Upper lobe of left lung (tissue), 6 donors: ENCODE measurements around the gene ACAP2. TPM values are rescaled to one million over a fixed set of nuclear protein-coding genes. Genes with fewer than 3 reads are reported as not detected.

Experiments
- ATAC-seq, 2 donors: fragments of 200-7000 bp; cut with Tn5 transposase; one replicate each; pipeline ENCODE4 v1.9.1; 2022; ENCODE audit warnings: mild to moderate bottlenecking in 2 of 2, moderate library complexity in 2 of 2; ENCODE audit not compliant: low FRiP score in 2 of 2
- DNase-seq, 2 donors: peaks; one replicate each; pipeline ENCODE4 v3.0.0-alpha.2; 2019 to 2020
- H3K27ac ChIP-seq, 4 donors: fragments of 200-600 bp; sonication (generic); one replicate each; pipeline ENCODE4 v1.5.1; 2016 to 2019
- H3K27me3 ChIP-seq, 4 donors: fragments of 200-600 bp; sonication (generic); one replicate each; pipeline ENCODE4 v1.5.1; 2017 to 2019
- H3K36me3 ChIP-seq, 4 donors: fragments of 200-600 bp; sonication (generic); one replicate each; pipeline ENCODE4 v1.5.1; 2016 to 2019
- H3K4me1 ChIP-seq, 4 donors: fragments of 200-600 bp; sonication (generic); one replicate each; pipeline ENCODE4 v1.5.1; 2018 to 2019
- H3K4me3 ChIP-seq, 4 donors: fragments of 200-600 bp; sonication (generic); one replicate each; pipeline ENCODE4 v1.5.1; 2017 to 2019; ENCODE audit warnings: mild to moderate bottlenecking in 2 of 4, moderate library complexity in 1 of 4
- H3K9me3 ChIP-seq, 4 donors: fragments of 200-600 bp; sonication (generic); one replicate each; pipeline ENCODE4 v1.5.1; 2018 to 2019
- EP300 ChIP-seq, 4 donors: sonication (generic); formaldehyde crosslinking; IDR thresholded peaks; one replicate each; pipeline ENCODE4 v1.5.1; 2017; ENCODE audit warnings: antibody characterized with exemption in 4 of 4, control low read depth in 2 of 4
- POLR2A ChIP-seq, 4 donors: fragments of 450-650 bp; IDR thresholded peaks; one replicate each; pipeline ENCODE4 v1.5.1; 2016 to 2017; ENCODE audit warnings: antibody characterized with exemption in 4 of 4, mild to moderate bottlenecking in 2 of 4
- POLR2AphosphoS5 ChIP-seq, 2 donors: sonication (generic); formaldehyde crosslinking; IDR thresholded peaks; one replicate each; pipeline ENCODE4 v1.5.1; 2017; ENCODE audit warnings: antibody characterized with exemption in 2 of 2
- WGBS, 2 donors: methylation state at CpG; one replicate each; pipeline ENCODE4 v1.1.5; 2017 to 2018; 5-methylcytosine and 5-hydroxymethylcytosine counted together
- total RNA-seq, 6 donors: library from RNA; depleted of rRNA in 4 of 6; stranded (reverse); fragments of >200 nt in 4 of 6; gene quantifications; one replicate each; pipeline versions ENCODE4 v1.1.0 to v1.2.1, GENCODE V29; 2016 to 2021
- TF ChIP-seq, protein P1 (sequence below), 6 experiments: fragments of 450-650 bp in 4 of 6; fragments of 200-600 bp in 2 of 6; sonication (generic) in 2 of 6; IDR thresholded peaks; one replicate each; pipeline ENCODE4 v1.5.1; 2016 to 2019; ENCODE audit warnings: antibody characterized with exemption in 6 of 6
- donor health status: DM: no; HTN: no; CAD: no; lungs with moderate emphysema.
- donor health status: DM: no; HTN: yes; CAD: no; lungs with severe emphysema.

Gene ACAP2
- total RNA-seq, 6 donors from 2014 or later: 30.6 to 75.2 (median 52.3) TPM

DNA sequence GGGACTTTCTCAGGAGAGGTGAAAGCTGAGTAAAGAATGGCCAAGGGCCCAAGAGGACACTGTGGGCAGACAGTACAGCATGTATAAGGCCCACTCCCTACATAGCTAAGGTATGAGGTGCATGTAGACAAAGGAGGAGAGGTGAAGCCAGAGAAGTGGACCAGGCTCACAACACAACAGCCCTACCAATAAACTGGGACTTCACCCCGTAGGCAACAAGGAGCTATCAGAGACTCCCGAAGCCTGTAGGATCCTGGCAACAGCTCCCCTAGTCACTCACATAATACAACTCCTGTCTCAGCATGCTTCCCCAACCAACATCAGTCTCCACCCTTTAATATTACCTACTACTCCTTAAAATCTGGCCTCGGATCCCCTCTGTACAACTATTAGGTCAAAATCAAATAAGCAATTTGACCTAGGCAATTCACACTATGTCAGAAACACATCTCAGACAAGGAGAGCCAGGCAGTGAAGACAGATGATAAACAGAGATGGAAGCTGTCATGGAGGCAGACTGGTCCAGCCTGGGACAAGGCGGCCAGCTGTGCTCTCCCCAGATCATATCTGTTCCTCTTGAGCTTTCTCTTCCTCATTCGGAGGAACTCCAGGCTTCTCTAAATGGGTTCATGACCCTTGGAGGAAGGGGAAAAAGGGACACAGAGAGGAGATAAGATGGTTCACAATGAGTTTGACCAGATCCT, 173.3 kb downstream of the ACAP2 start:
- TF ChIP-seq POLR2A (IDR thresholded peaks at IDR 0.05): no peak
- no peak for TF ChIP-seq POLR2AphosphoS5 (IDR thresholded peaks at IDR 0.05)
- TF ChIP-seq, protein P1, sequence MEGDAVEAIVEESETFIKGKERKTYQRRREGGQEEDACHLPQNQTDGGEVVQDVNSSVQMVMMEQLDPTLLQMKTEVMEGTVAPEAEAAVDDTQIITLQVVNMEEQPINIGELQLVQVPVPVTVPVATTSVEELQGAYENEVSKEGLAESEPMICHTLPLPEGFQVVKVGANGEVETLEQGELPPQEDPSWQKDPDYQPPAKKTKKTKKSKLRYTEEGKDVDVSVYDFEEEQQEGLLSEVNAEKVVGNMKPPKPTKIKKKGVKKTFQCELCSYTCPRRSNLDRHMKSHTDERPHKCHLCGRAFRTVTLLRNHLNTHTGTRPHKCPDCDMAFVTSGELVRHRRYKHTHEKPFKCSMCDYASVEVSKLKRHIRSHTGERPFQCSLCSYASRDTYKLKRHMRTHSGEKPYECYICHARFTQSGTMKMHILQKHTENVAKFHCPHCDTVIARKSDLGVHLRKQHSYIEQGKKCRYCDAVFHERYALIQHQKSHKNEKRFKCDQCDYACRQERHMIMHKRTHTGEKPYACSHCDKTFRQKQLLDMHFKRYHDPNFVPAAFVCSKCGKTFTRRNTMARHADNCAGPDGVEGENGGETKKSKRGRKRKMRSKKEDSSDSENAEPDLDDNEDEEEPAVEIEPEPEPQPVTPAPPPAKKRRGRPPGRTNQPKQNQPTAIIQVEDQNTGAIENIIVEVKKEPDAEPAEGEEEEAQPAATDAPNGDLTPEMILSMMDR (IDR thresholded peaks at IDR 0.05): no peak
- TF ChIP-seq EP300 (IDR thresholded peaks at IDR 0.05): no peak
- Histone ChIP-seq H3K4me3 (peak overlapping the region in 3 of 4 donors; percentile 73 to 96 (median 89)), H3K36me3 (peaks cover 0 to 4% (median 0%) of the 10 kb centered on the region in 4 donors), H3K27ac (peak overlapping the region in 3 of 4 donors; percentile 74 to 87 (median 85)), H3K9me3 (no peaks in the 10 kb centered on the region), H3K4me1 (peaks cover 20 to 27% (median 21%) of the 10 kb centered on the region in 4 donors), H3K27me3 (no peaks in the 10 kb centered on the region)
- ATAC-seq (no peak), DNase-seq (no peak)
- 71 to 78% methylated on average over 5 of the region's 5 CpGs for WGBS, 2 donors

DNA sequence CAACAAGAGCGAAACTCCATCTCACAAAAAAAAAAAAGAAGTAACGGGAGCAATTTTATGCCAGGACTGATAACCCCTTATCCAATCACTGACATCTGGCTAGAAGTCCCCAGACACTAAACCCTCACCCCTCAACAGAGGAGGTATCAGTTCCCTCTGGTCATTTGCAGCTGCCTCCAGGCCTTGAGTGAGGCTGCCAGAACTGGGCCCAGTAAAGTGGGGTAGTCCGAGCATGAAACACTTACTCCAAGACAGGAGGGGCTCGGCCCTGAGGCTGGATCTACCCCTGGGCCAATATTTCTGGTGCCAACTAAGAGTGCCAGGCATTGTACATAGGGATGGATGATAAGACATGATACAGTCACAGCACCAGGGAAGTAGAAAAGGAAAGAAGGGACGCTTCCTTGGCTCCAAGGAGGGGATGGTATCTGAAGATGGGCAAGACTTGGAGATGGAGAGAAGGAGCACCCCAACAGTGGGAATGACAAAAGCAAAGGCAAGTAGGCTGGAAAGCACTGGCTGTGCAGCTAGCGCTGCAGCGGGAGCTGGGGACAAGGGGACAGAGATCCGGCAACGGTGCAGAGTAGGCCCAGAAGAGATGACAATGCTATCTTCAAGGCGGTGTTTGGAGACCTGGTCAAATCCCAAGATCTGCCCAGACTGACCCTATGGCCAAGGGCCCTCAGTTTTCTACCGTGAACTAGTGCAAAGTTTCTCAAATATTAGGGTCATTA, 174.1 kb downstream of the ACAP2 start:
- ATAC-seq (no peak), DNase-seq (no peak)
- Histone ChIP-seq H3K4me1 (peaks cover 20 to 32% (median 27%) of the 10 kb centered on the region in 4 donors), H3K4me3 (no peak overlapping the region), H3K27me3 (no peaks in the 10 kb centered on the region), H3K9me3 (no peaks in the 10 kb centered on the region), H3K36me3 (peaks cover 0 to 4% (median 0%) of the 10 kb centered on the region in 4 donors), H3K27ac (no peak overlapping the region)
- TF ChIP-seq POLR2A (IDR thresholded peaks at IDR 0.05) (no peak), EP300 (IDR thresholded peaks at IDR 0.05) (no peak), POLR2AphosphoS5 (IDR thresholded peaks at IDR 0.05) (no peak)
- TF ChIP-seq, protein P1 (IDR thresholded peaks at IDR 0.05): no peak
- WGBS, 2 donors: 97 to 98% methylated on average over 11 of the region's 11 CpGs

DNA sequence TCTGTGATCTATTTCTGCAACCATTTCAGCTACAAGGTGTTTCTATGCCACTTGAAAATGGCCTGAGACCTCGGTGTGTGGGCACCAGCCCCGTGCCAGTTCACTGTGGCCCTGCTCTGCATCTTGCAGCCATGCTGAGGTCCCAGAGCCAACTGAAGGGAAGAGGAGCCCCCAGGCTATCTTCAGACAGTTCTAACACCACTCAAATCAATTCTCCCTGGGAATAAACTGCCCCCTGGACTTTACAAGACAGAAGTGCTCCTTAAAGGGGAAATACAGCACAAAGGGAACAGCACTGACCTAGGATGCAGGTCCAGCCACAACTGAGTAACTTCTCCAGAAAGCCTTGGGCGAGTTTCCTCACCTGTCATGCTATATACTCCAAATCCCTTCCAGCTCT, 175.7 kb downstream of the ACAP2 start:
- peak in 1 of 2 donors; percentile 33 for DNase-seq
- 89 to 90% methylated on average over 3 of the region's 3 CpGs for WGBS, 2 donors
- H3K4me1 ChIP-seq: peaks cover 20 to 40% (median 33%) of the 10 kb centered on the region in 4 donors
- no peak for TF ChIP-seq POLR2A (IDR thresholded peaks at IDR 0.05)
- TF ChIP-seq, protein P1 (IDR thresholded peaks at IDR 0.05): no peak
- no peak for TF ChIP-seq POLR2AphosphoS5 (IDR thresholded peaks at IDR 0.05)
- no peak for TF ChIP-seq EP300 (IDR thresholded peaks at IDR 0.05)
- H3K9me3 ChIP-seq: no peaks in the 10 kb centered on the region
- ATAC-seq: no peak
- H3K4me3 ChIP-seq: no peak overlapping the region
- peaks cover 0 to 4% (median 0%) of the 10 kb centered on the region in 4 donors for H3K36me3 ChIP-seq
- H3K27me3 ChIP-seq: no peaks in the 10 kb centered on the region
- no peak overlapping the region for H3K27ac ChIP-seq

DNA sequence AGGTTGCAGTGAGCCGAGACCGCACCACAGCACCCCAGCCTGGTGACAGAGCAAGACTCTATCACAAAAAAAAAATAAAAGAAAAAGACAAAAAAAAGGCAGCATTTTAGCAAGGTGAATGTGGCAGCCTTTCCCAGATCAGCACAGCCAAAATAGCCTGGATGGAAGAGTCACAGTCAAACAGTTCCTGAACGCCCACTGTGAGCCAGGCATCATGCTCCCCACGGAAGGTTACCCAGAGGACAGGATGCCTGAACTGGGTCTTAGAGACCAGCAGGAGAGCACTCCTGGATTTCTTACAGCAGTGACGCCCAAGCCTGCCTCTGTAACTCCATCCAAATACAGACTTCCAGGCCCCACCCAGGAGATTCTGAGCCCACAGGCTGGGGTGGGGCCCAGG, 176.4 kb downstream of the ACAP2 start:
- Histone ChIP-seq H3K9me3 (no peaks in the 10 kb centered on the region), H3K4me3 (no peak overlapping the region), H3K27ac (no peak overlapping the region), H3K27me3 (no peaks in the 10 kb centered on the region), H3K4me1 (peaks cover 14 to 34% (median 30%) of the 10 kb centered on the region in 4 donors), H3K36me3 (peaks cover 0 to 4% (median 0%) of the 10 kb centered on the region in 4 donors)
- TF ChIP-seq, protein P1 (IDR thresholded peaks at IDR 0.05): no peak
- no peak for TF ChIP-seq EP300 (IDR thresholded peaks at IDR 0.05)
- no peak for TF ChIP-seq POLR2AphosphoS5 (IDR thresholded peaks at IDR 0.05)
- ATAC-seq: no peak
- no peak for DNase-seq
- WGBS, 2 donors: 84 to 95% methylated on average over 5 of the region's 5 CpGs
